Panc1 (cell line): ENCODE results near the gene RPS6KL1. TPM values are rescaled to one million over a fixed set of nuclear protein-coding genes. Genes with fewer than 3 reads are reported as not detected.

Source experiments
- ATAC-seq: fragments of 200-7000 bp; cut with Tn5 transposase; 2 replicates; pipeline ENCODE4 v1.9.1; 2020; ENCODE audit warnings: mild to moderate bottlenecking, moderate library complexity
- BruUV-seq: library from RNA; stranded (reverse); fragments of 400-500 nt; replicated peaks from 2 replicates; lab custom pipeline; 2021; lab: Mats Ljungman, UMichigan
- CTCF ChIA-PET: fragments of 300-600 bp; sonication (Branson Sonifier 250); formaldehyde crosslinking; loops from one replicate; lab custom pipeline; 2022; ENCODE audit warnings: antibody characterized with exemption; lab: Charles Lee
- POLR2A ChIA-PET: fragments of 300-600 bp; sonication (Branson Sonifier 250); formaldehyde crosslinking; loops from one replicate; lab custom pipeline; 2022; ENCODE audit warnings: antibody characterized with exemption; lab: Charles Lee
- DNase-seq: peaks from one replicate; pipeline ENCODE4 v3.0.0-alpha.2; 2010; ENCODE audit warnings: low read depth, low spot score
- H3K27ac ChIP-seq: 2 replicates; pipeline ENCODE4 v1.5.1; 2011; ENCODE audit warnings: mild to moderate bottlenecking, low read length, inconsistent platforms
- H3K27me3 ChIP-seq: fragments of 200-500 bp; sonication (Bioruptor generic); 2 replicates; pipeline ENCODE4 v1.6.0; 2014; ENCODE audit warnings: low read length, inconsistent platforms; ENCODE audit not compliant: control insufficient read depth, insufficient read depth
- H3K36me3 ChIP-seq: fragments of 200-500 bp; sonication (Bioruptor generic); 2 replicates; pipeline ENCODE4 v1.5.1; 2014; ENCODE audit warnings: inconsistent platforms, mild to moderate bottlenecking, low read length, moderate library complexity; ENCODE audit not compliant: control insufficient read depth, insufficient read depth
- H3K4me1 ChIP-seq: 2 replicates; pipeline ENCODE4 v1.5.1; 2011; ENCODE audit warnings: inconsistent platforms, mild to moderate bottlenecking, low read length, moderate library complexity; ENCODE audit not compliant: control insufficient read depth, insufficient read depth
- H3K4me3 ChIP-seq, 2 experiments: 2 replicates each; pipeline ENCODE4 v1.5.1; 2011 to 2012; ENCODE audit warnings: low read depth in 2 of 2, low read length in 2 of 2, mild to moderate bottlenecking in 2 of 2, inconsistent platforms in 1 of 2, moderate library complexity in 1 of 2
- H3K9me3 ChIP-seq: fragments of 200-500 bp; sonication (Bioruptor generic); 2 replicates; pipeline ENCODE4 v1.5.1; 2014; ENCODE audit warnings: low read depth, mild to moderate bottlenecking, inconsistent platforms, low read length, moderate library complexity; ENCODE audit not compliant: control insufficient read depth, insufficient read depth
- POLR2AphosphoS5 ChIP-seq: IDR thresholded peaks from 2 replicates; pipeline ENCODE4 v1.6.1; 2012; ENCODE audit warnings: mild to moderate bottlenecking, low read depth, low read length, moderate library complexity
- SIN3A ChIP-seq: IDR thresholded peaks from 2 replicates; pipeline ENCODE4 v1.6.1; 2012; ENCODE audit warnings: low read depth, mild to moderate bottlenecking, low read length, moderate library complexity, borderline replicate concordance; ENCODE audit not compliant: insufficient read depth
- TCF7L2 ChIP-seq: IDR thresholded peaks from 2 replicates; pipeline ENCODE4 v1.6.1; 2011; ENCODE audit warnings: mild to moderate bottlenecking, low read depth, low read length, inconsistent platforms
- in situ Hi-C: cut with HindIII; loops from 2 replicates; pipeline ENCODE4 v1.10.0; 2016; ENCODE audit warnings: low sequenced_read_pairs, low pct_unique_long_range_greater_than_20kb
- intact Hi-C: fragments of 100-400 bp; cut with micrococcal nuclease; formaldehyde crosslinking; loops from one replicate; pipeline ENCODE4 v1.10.0; 2022; ENCODE audit not compliant: unreplicated experiment
- total RNA-seq: library from RNA; stranded (reverse); gene quantifications from one replicate; pipeline ENCODE4 v1.2.1, GENCODE V29; 2021; ENCODE audit not compliant: unreplicated experiment
- TF ChIP-seq, protein P1 (sequence below), 2 experiments: IDR thresholded peaks; 2 replicates each; pipeline ENCODE4 v1.6.1; 2011 to 2012; ENCODE audit warnings: low read depth in 2 of 2, control low read depth in 1 of 2, low read length in 1 of 2, mild to moderate bottlenecking in 1 of 2, moderate library complexity in 1 of 2; ENCODE audit not compliant: insufficient read depth in 1 of 2
- TF ChIP-seq, protein P2 (sequence below): fragments of 450-650 bp; IDR thresholded peaks from 2 replicates; pipeline ENCODE4 v1.5.1; 2017; ENCODE audit warnings: mild to moderate bottlenecking

Gene RPS6KL1
- total RNA-seq, 1 experiment from 2014 or later = 14.9 TPM

DNA sequence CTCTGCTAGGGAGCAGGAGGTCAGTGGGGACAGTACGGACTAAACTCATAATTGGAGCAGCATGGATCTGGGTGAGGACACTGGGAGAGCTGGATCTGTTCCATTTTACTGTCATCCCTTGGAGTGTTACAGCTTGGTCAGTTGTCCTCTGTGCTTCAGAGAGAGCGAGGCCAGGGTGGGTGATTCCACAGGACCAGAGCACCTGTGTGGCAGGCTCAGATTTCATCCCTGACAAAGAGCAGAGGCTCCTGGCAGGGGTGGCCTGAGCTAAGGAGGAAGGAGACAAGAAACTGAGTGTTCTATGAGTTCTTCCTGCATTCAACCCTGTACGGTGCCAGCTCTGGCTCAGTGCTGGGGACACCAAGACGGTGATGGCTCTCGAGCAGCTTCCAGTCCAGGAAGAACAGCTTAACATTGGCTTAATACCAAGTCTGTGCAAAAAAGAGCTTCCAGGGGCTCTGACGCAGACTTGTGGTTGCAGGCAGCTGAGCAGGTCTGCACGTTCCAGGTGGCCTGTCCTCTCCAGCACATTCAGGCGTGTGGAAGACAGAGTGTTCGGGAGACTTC, 40.7 kb upstream of the RPS6KL1 start:
- Histone ChIP-seq H3K36me3 (no peaks in the 10 kb centered on the region), H3K27ac (no peak overlapping the region), H3K9me3 (no peaks in the 10 kb centered on the region), H3K27me3 (no peaks in the 10 kb centered on the region), H3K4me1 (no peaks in the 10 kb centered on the region), H3K4me3 (no peak overlapping the region)
- no TSS peak for BruUV-seq
- TF ChIP-seq, protein P1, sequence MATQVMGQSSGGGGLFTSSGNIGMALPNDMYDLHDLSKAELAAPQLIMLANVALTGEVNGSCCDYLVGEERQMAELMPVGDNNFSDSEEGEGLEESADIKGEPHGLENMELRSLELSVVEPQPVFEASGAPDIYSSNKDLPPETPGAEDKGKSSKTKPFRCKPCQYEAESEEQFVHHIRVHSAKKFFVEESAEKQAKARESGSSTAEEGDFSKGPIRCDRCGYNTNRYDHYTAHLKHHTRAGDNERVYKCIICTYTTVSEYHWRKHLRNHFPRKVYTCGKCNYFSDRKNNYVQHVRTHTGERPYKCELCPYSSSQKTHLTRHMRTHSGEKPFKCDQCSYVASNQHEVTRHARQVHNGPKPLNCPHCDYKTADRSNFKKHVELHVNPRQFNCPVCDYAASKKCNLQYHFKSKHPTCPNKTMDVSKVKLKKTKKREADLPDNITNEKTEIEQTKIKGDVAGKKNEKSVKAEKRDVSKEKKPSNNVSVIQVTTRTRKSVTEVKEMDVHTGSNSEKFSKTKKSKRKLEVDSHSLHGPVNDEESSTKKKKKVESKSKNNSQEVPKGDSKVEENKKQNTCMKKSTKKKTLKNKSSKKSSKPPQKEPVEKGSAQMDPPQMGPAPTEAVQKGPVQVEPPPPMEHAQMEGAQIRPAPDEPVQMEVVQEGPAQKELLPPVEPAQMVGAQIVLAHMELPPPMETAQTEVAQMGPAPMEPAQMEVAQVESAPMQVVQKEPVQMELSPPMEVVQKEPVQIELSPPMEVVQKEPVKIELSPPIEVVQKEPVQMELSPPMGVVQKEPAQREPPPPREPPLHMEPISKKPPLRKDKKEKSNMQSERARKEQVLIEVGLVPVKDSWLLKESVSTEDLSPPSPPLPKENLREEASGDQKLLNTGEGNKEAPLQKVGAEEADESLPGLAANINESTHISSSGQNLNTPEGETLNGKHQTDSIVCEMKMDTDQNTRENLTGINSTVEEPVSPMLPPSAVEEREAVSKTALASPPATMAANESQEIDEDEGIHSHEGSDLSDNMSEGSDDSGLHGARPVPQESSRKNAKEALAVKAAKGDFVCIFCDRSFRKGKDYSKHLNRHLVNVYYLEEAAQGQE (IDR thresholded peaks at IDR 0.05; ENCODE audit: insufficient read depth in 1 of 2, low read depth in 2 of 2, low read length in 1 of 2) = no peak
- TF ChIP-seq TCF7L2 = no peak
- no peak for TF ChIP-seq POLR2AphosphoS5
- no peak for TF ChIP-seq SIN3A
- TF ChIP-seq, protein P2, sequence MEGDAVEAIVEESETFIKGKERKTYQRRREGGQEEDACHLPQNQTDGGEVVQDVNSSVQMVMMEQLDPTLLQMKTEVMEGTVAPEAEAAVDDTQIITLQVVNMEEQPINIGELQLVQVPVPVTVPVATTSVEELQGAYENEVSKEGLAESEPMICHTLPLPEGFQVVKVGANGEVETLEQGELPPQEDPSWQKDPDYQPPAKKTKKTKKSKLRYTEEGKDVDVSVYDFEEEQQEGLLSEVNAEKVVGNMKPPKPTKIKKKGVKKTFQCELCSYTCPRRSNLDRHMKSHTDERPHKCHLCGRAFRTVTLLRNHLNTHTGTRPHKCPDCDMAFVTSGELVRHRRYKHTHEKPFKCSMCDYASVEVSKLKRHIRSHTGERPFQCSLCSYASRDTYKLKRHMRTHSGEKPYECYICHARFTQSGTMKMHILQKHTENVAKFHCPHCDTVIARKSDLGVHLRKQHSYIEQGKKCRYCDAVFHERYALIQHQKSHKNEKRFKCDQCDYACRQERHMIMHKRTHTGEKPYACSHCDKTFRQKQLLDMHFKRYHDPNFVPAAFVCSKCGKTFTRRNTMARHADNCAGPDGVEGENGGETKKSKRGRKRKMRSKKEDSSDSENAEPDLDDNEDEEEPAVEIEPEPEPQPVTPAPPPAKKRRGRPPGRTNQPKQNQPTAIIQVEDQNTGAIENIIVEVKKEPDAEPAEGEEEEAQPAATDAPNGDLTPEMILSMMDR = no peak
- ChIA-PET POLR2A (no interaction called here), CTCF (no interaction called here)
- in situ Hi-C loops (no loop called here), intact Hi-C loops (no loop called here)
- no peak for DNase-seq
- ATAC-seq = peak; percentile 20; the same call in 1 of the 2 replicates

DNA sequence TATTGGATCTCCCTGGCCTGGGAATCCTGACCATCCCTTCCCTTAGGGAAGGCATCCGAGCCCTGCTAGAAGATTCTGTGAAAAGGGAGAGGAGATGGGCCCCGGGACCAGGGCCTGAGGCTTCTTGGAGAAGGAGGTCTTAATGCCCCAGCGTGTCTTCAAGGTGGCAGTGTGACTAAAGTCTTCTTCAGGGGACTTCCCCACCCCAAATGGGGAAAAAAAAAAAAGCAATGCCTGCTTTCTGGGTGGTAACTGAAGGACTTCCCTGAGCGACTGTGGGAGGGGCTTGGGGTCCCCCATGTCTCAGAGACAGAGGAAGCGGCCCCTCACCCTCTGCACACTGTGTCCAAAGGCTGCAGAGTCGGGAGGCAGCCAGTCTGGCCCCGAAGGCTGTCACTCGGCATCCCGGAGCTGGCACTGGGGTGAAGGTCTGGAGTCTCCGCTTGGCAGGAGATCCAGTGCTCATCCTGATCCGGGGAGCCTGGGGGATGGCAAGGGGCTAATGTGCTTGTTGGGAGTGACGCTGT, 40.2 kb upstream of the RPS6KL1 start:
- ChIA-PET POLR2A (no interaction called here), CTCF (no interaction called here)
- no peak overlapping the region for H3K4me3 ChIP-seq
- no TSS peak for BruUV-seq
- H3K27me3 ChIP-seq = no peaks in the 10 kb centered on the region
- intact Hi-C loops (no loop called here), in situ Hi-C loops (no loop called here)
- TF ChIP-seq, protein P2 = no peak
- no peak for TF ChIP-seq POLR2AphosphoS5
- TF ChIP-seq TCF7L2 = no peak
- TF ChIP-seq SIN3A = no peak
- TF ChIP-seq, protein P1 (IDR thresholded peaks at IDR 0.05; ENCODE audit: insufficient read depth in 1 of 2, low read depth in 2 of 2, low read length in 1 of 2) = no peak
- ATAC-seq (no peak), DNase-seq (no peak)
- H3K36me3 ChIP-seq = no peaks in the 10 kb centered on the region
- H3K9me3 ChIP-seq = no peaks in the 10 kb centered on the region
- no peak overlapping the region for H3K27ac ChIP-seq
- no peaks in the 10 kb centered on the region for H3K4me1 ChIP-seq
